NCI-H187 (cell line): ENCODE results near the gene ABCA13.

Source experiments
- DNase-seq, 2 experiments: peaks; one replicate each; lab custom pipeline; 2025; lab: John Stamatoyannopoulos, UW

The ABCA13 gene

GRCh38 chr7:48245751-48246472 lies 74.7 kb downstream of the ABCA13 start:
- DNase-seq = no peak

GRCh38 chr7:48249166-48249565 lies 77.9 kb downstream of the ABCA13 start:
- no peak for DNase-seq

GRCh38 chr7:48250441-48250951 lies 79.2 kb downstream of the ABCA13 start:
- no peak for DNase-seq

GRCh38 chr7:48251766-48252165 lies 80.5 kb downstream of the ABCA13 start:
- no peak for DNase-seq

GRCh38 chr7:48252995-48253394 lies 81.7 kb downstream of the ABCA13 start:
- DNase-seq = no peak

- no peak for DNase-seq
Observed at GRCh38 chr7:48255046-48255445, 83.8 kb downstream of the ABCA13 start.

GRCh38 chr7:48259463-48260280 lies 88.4 kb downstream of the ABCA13 start:
- DNase-seq = no peak

- no peak for DNase-seq
Observed at GRCh38 chr7:48261696-48262095, 90.4 kb downstream of the ABCA13 start.

GRCh38 chr7:48262606-48263310 lies 91.5 kb downstream of the ABCA13 start:
- DNase-seq = no peak

GRCh38 chr7:48263311-48263650 lies 92.0 kb downstream of the ABCA13 start:
- DNase-seq = no peak

- DNase-seq = no peak
Observed at GRCh38 chr7:48269066-48269465, 97.8 kb downstream of the ABCA13 start.

- no peak for DNase-seq
Observed at GRCh38 chr7:48274662-48275061, 103.4 kb downstream of the ABCA13 start.

GRCh38 chr7:48279420-48279819 lies 108.2 kb downstream of the ABCA13 start:
- DNase-seq = no peak

GRCh38 chr7:48280100-48280499 lies 108.8 kb downstream of the ABCA13 start:
- DNase-seq = no peak

GRCh38 chr7:48285373-48285772 lies 114.1 kb downstream of the ABCA13 start:
- no peak for DNase-seq

- DNase-seq = no peak
Observed at GRCh38 chr7:48286836-48287235, 115.6 kb downstream of the ABCA13 start.

GRCh38 chr7:48289656-48290055 lies 118.4 kb downstream of the ABCA13 start:
- no peak for DNase-seq

- no peak for DNase-seq
Observed at GRCh38 chr7:48292949-48293348, 121.7 kb downstream of the ABCA13 start.

- DNase-seq = no peak
Observed at GRCh38 chr7:48295296-48295971, 124.2 kb downstream of the ABCA13 start.

- DNase-seq = no peak
Observed at GRCh38 chr7:48296966-48297365, 125.7 kb downstream of the ABCA13 start.

GRCh38 chr7:48298779-48299178 lies 127.5 kb downstream of the ABCA13 start:
- no peak for DNase-seq

GRCh38 chr7:48299580-48300169 lies 128.4 kb downstream of the ABCA13 start:
- no peak for DNase-seq
